Esophagus muscularis mucosa (tissue), 4 donors: ENCODE measurements around the gene AGR3. TPM values are rescaled to one million over a fixed set of nuclear protein-coding genes. Genes with fewer than 3 reads are reported as not detected.

Experiments used
- DNase-seq: peaks from one replicate; pipeline ENCODE4 v3.0.0-alpha.2; 2017; ENCODE audit errors: extremely low spot score
- H3K27ac ChIP-seq, 4 donors: fragments of 200-600 bp; sonication (generic); replicated peaks in 1 of 4; 1 replicate in 3 of 4; 2 replicates in 1 of 4; pipeline ENCODE4 v1.5.1; 2016 to 2019; ENCODE audit warnings: mild to moderate bottlenecking in 1 of 4
- H3K27me3 ChIP-seq, 4 donors: fragments of 200-600 bp; sonication (generic); one replicate each; pipeline versions ENCODE4 v1.5.1 to v1.6.0; 2016 to 2019
- H3K36me3 ChIP-seq, 4 donors: fragments of 200-600 bp; sonication (generic); one replicate each; pipeline ENCODE4 v1.5.1; 2016 to 2019
- H3K4me1 ChIP-seq, 4 donors: fragments of 200-600 bp; sonication (generic); one replicate each; pipeline ENCODE4 v1.5.1; 2016 to 2019
- H3K4me3 ChIP-seq, 4 donors: fragments of 200-600 bp; sonication (generic); 1 replicate in 2 of 4; 2 replicates in 2 of 4; pipeline ENCODE4 v1.5.1; 2016 to 2019; ENCODE audit warnings: mild to moderate bottlenecking in 4 of 4, moderate library complexity in 1 of 4
- H3K9me3 ChIP-seq, 4 donors: fragments of 200-600 bp; sonication (generic); 1 replicate in 3 of 4; 2 replicates in 1 of 4; pipeline ENCODE4 v1.5.1; 2016 to 2019
- CTCF ChIP-seq, 3 experiments: fragments of 200-600 bp in 2 of 3; fragments of 450-650 bp in 1 of 3; sonication (generic) in 2 of 3; IDR thresholded peaks; one replicate each; pipeline ENCODE4 v1.5.1; 2017 to 2019; ENCODE audit warnings: antibody characterized with exemption in 3 of 3, mild to moderate bottlenecking in 2 of 3, moderate library complexity in 1 of 3
- EP300 ChIP-seq: sonication (generic); formaldehyde crosslinking; IDR thresholded peaks from one replicate; pipeline ENCODE4 v1.6.1; 2017; ENCODE audit warnings: antibody characterized with exemption
- POLR2A ChIP-seq: fragments of 450-650 bp; IDR thresholded peaks from one replicate; pipeline ENCODE4 v1.6.1; 2017; ENCODE audit warnings: antibody characterized with exemption, moderate library complexity, mild to moderate bottlenecking, low read depth
- POLR2AphosphoS5 ChIP-seq, 2 donors: sonication (generic); formaldehyde crosslinking; IDR thresholded peaks; one replicate each; pipeline ENCODE4 v1.6.1; 2017; ENCODE audit warnings: antibody characterized with exemption in 2 of 2
- WGBS: methylation state at CpG from one replicate; pipeline ENCODE4 v1.1.5; 2018; 5-methylcytosine and 5-hydroxymethylcytosine counted together
- intact Hi-C: fragments of 100-400 bp; cut with DNase I; formaldehyde crosslinking; loops from one replicate; pipeline ENCODE4 v1.15.1; 2023
- total RNA-seq, 4 donors: library from RNA; depleted of rRNA; stranded (reverse); fragments of >200 nt; gene quantifications; one replicate each; pipeline versions ENCODE4 v1.1.0 to v1.2.1, GENCODE V29; 2016

The AGR3 gene
- total RNA-seq, 4 donors from 2014 or later: 0.45 TPM; not detected in 3

GRCh38 chr7:16914771-16915170 lies 33.0 kb upstream of the AGR3 start:
- H3K27ac ChIP-seq: no peak overlapping the region
- no peaks in the 10 kb centered on the region for H3K36me3 ChIP-seq
- 77% methylated on average over 4 of the region's 4 CpGs for WGBS
- H3K4me3 ChIP-seq: no peak overlapping the region
- H3K27me3 ChIP-seq: no peaks in the 10 kb centered on the region
- DNase-seq: no peak
- TF ChIP-seq CTCF (IDR thresholded peaks at IDR 0.05) (no peak), POLR2A (no peak), EP300 (no peak), POLR2AphosphoS5 (IDR thresholded peaks at IDR 0.05) (no peak)
- intact Hi-C loops: loop anchor here (5.0 kb wide), 1 partner anchor 217 kb away; no protein-coding TSS in a partner anchor
- H3K9me3 ChIP-seq: peaks cover 0 to 7% (median 2%) of the 10 kb centered on the region in 4 donors
- H3K4me1 ChIP-seq: no peaks in the 10 kb centered on the region

GRCh38 chr7:16913643-16914042 lies 31.9 kb upstream of the AGR3 start:
- H3K36me3 ChIP-seq: no peaks in the 10 kb centered on the region
- intact Hi-C loops: no loop called here
- 89% methylated on average over 5 of the region's 5 CpGs for WGBS
- no peak overlapping the region for H3K4me3 ChIP-seq
- no peak for DNase-seq
- peaks cover 0 to 7% (median 2%) of the 10 kb centered on the region in 4 donors for H3K9me3 ChIP-seq
- TF ChIP-seq CTCF (IDR thresholded peaks at IDR 0.05) (no peak), POLR2A (no peak), POLR2AphosphoS5 (IDR thresholded peaks at IDR 0.05) (no peak), EP300 (no peak)
- H3K27ac ChIP-seq: no peak overlapping the region
- no peaks in the 10 kb centered on the region for H3K27me3 ChIP-seq
- no peaks in the 10 kb centered on the region for H3K4me1 ChIP-seq

- DNase-seq: no peak
- intact Hi-C loops: no loop called here
- no peak overlapping the region for H3K4me3 ChIP-seq
- TF ChIP-seq POLR2AphosphoS5 (IDR thresholded peaks at IDR 0.05): no peak
- no peak for TF ChIP-seq POLR2A
- no peaks in the 10 kb centered on the region for H3K36me3 ChIP-seq
- WGBS: 100% methylated on average over 4 of the region's 4 CpGs
- H3K4me1 ChIP-seq: no peaks in the 10 kb centered on the region
- peaks cover 0 to 7% (median 2%) of the 10 kb centered on the region in 4 donors for H3K9me3 ChIP-seq
- H3K27me3 ChIP-seq: no peaks in the 10 kb centered on the region
- no peak overlapping the region for H3K27ac ChIP-seq
Observed at GRCh38 chr7:16912540-16912939, 30.8 kb upstream of the AGR3 start.

GRCh38 chr7:16908561-16908960 lies 26.8 kb upstream of the AGR3 start:
- H3K9me3 ChIP-seq: peaks cover 0 to 7% (median 2%) of the 10 kb centered on the region in 4 donors
- intact Hi-C loops: no loop called here
- 82% methylated on average over 3 of the region's 3 CpGs for WGBS
- no peak for DNase-seq
- TF ChIP-seq POLR2A: no peak
- no peak for TF ChIP-seq EP300
- no peak for TF ChIP-seq CTCF (IDR thresholded peaks at IDR 0.05)
- TF ChIP-seq POLR2AphosphoS5 (IDR thresholded peaks at IDR 0.05): no peak
- no peak overlapping the region for H3K27ac ChIP-seq
- H3K4me3 ChIP-seq: no peak overlapping the region
- no peaks in the 10 kb centered on the region for H3K4me1 ChIP-seq
- H3K36me3 ChIP-seq: no peaks in the 10 kb centered on the region
- H3K27me3 ChIP-seq: no peaks in the 10 kb centered on the region

- TF ChIP-seq POLR2A: no peak
- no peak for TF ChIP-seq EP300
- TF ChIP-seq POLR2AphosphoS5 (IDR thresholded peaks at IDR 0.05): no peak
- no peak for TF ChIP-seq CTCF (IDR thresholded peaks at IDR 0.05)
- H3K27me3 ChIP-seq: no peaks in the 10 kb centered on the region
- no peaks in the 10 kb centered on the region for H3K36me3 ChIP-seq
- no peaks in the 10 kb centered on the region for H3K4me1 ChIP-seq
- DNase-seq: no peak
- no peaks in the 10 kb centered on the region for H3K9me3 ChIP-seq
- no peak overlapping the region for H3K4me3 ChIP-seq
- intact Hi-C loops: no loop called here
- WGBS: 46% methylated on average over 5 of the region's 5 CpGs
- H3K27ac ChIP-seq: no peak overlapping the region
Observed at GRCh38 chr7:16905300-16906044, 23.7 kb upstream of the AGR3 start.
